ENCODE results near the gene ZFR.

DNA sequence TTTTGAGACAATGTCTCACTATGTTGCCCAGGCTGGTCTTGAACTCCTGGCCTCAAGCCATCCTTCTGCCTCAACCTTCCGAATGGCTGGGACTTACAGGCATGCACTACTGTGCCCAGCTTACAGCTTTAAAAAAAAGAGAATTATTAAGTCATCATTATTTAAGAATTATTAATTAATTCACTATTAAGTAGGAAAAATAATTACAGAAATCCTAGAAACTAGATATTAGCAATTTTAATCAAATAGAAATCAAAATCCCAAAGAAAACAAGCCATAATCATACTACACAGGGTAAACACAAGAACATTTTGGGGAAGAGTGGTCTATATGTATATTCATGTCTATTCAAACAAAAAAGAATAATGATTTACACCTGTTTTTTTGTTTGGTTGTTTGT lies 112.2 kb downstream of the ZFR start:
- TF ChIP-seq, protein P1, sequence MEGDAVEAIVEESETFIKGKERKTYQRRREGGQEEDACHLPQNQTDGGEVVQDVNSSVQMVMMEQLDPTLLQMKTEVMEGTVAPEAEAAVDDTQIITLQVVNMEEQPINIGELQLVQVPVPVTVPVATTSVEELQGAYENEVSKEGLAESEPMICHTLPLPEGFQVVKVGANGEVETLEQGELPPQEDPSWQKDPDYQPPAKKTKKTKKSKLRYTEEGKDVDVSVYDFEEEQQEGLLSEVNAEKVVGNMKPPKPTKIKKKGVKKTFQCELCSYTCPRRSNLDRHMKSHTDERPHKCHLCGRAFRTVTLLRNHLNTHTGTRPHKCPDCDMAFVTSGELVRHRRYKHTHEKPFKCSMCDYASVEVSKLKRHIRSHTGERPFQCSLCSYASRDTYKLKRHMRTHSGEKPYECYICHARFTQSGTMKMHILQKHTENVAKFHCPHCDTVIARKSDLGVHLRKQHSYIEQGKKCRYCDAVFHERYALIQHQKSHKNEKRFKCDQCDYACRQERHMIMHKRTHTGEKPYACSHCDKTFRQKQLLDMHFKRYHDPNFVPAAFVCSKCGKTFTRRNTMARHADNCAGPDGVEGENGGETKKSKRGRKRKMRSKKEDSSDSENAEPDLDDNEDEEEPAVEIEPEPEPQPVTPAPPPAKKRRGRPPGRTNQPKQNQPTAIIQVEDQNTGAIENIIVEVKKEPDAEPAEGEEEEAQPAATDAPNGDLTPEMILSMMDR (IDR thresholded peaks at IDR 0.05; ENCODE audit: insufficient read depth, low read length, poor library complexity, severe bottlenecking) = no peak
- no peak for TF ChIP-seq EZH2phosphoT487 (conservative IDR thresholded peaks at IDR 0.05; ENCODE audit: low read length)
